Activated naive CD8-positive, alpha-beta T cell treated with anti-CD3 and anti-CD28 coated beads, Interleukin-2, amount 10 ng/mL, durations not matched to agents 7 days and 5 days (primary cell): ENCODE results near the gene DNALI1. TPM values are rescaled to one million over a fixed set of nuclear protein-coding genes. Genes with fewer than 3 reads are reported as not detected.
"Not testable (repeated sequence)": the region's sequence is repeated elsewhere in the genome, so short reads cannot be mapped to it uniquely, and the experiment has no call there.

ENCODE experiments used
- ATAC-seq: fragments of 150-1000 bp; cut with Tn5 transposase; one replicate; pipeline ENCODE4 v1.10.0; 2021; ENCODE audit warnings: low read depth, moderate library complexity
- POLR2A ChIA-PET: fragments of 350-600 bp; sonication (Branson Sonifier 250); formaldehyde crosslinking; loops from one replicate; lab custom pipeline; 2021; ENCODE audit warnings: antibody characterized with exemption; lab: Charles Lee
- DNase-seq: peaks from one replicate; pipeline ENCODE4 v3.0.0; 2021
- H3K27ac Mint-ChIP-seq: one replicate; pipeline ENCODE4 v1.8.0; 2022; ENCODE audit warnings: mild to moderate bottlenecking, mixed read lengths
- H3K27me3 Mint-ChIP-seq: one replicate; pipeline ENCODE4 v1.8.0; 2022; ENCODE audit warnings: mild to moderate bottlenecking, moderate library complexity, mixed read lengths
- H3K36me3 Mint-ChIP-seq: one replicate; pipeline ENCODE4 v1.8.0; 2021; ENCODE audit warnings: mild to moderate bottlenecking, mixed read lengths
- H3K4me1 Mint-ChIP-seq: one replicate; pipeline ENCODE4 v1.8.0; 2021; ENCODE audit warnings: mixed read lengths
- H3K4me3 Mint-ChIP-seq: one replicate; pipeline ENCODE4 v1.8.0; 2022; ENCODE audit warnings: mild to moderate bottlenecking, moderate library complexity, mixed read lengths
- H3K9me3 Mint-ChIP-seq: one replicate; pipeline ENCODE4 v1.8.0; 2021; ENCODE audit warnings: mixed read lengths
- total RNA-seq, 2 experiments: library from RNA; stranded (reverse); gene quantifications; one replicate each; pipeline ENCODE4 v1.2.3, GENCODE V29; 2021

DNALI1 gene
- total RNA-seq, result under 1 TPM in 1 of 2 experiments, not detected in 1; 0.11 TPM

DNA sequence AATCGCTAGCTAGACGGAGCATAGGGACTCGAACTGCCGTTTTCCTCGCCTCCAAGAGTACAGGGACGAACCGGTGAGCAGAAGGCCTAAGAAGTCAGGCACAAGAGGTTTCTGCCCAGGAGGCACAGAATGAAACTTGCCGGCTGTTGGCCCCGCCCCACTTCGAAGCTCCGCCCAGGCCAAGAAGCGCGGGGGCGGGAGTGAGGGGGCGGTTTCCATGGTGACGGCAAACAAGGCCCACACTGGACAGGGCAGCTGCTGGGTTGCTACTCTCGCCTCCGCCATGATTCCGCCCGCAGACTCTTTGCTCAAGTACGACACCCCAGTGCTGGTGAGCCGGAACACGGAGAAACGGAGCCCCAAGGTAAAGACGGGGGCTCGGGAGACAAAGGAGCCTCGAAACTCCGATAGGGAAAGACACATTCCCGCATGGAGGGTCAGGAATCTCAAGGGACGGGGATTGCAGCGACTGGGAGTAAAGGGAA, at the start of gene DNALI1:
Gene DNALI1, plus strand, starts transcription at position 229 of the 485 bp plus-strand sequence. Its CDS starts 55 bp downstream, at position 284.
- POLR2A ChIA-PET, result interaction anchor here (0.6 kb wide), 1 partner anchor 38 kb away, joined by 3 read pairs; no protein-coding TSS in a partner anchor
- H3K27ac Mint-ChIP-seq, result no peak within 1 kb of the TSS
- no peak within 1 kb of the TSS for H3K4me3 Mint-ChIP-seq
- peaks cover 17% of the 10 kb centered on the region for H3K4me1 Mint-ChIP-seq
- H3K36me3 Mint-ChIP-seq, result peaks cover 16% of the 10 kb centered on the region
- no peaks in the 10 kb centered on the region for H3K27me3 Mint-ChIP-seq
- ATAC-seq, result no peak
- peaks cover 1% of the 10 kb centered on the region for H3K9me3 Mint-ChIP-seq
- DNase-seq, result peak; percentile 60

GRCh38 chr1:37509181-37509580, 47.6 kb upstream of the DNALI1 start:
- Mint-ChIP-seq H3K27ac (no peak overlapping the region), H3K4me3 (no peak overlapping the region), H3K27me3 (no peaks in the 10 kb centered on the region), H3K36me3 (peaks cover 35% of the 10 kb centered on the region), H3K9me3 (no peaks in the 10 kb centered on the region), H3K4me1 (peaks cover 28% of the 10 kb centered on the region)
- POLR2A ChIA-PET, result interaction anchor here (0.7 to 1.3 kb wide), 4 partner anchors 10 to 30 kb away, joined by 3 to 5 read pairs (median 4); no protein-coding TSS in a partner anchor
- DNase-seq (no peak), ATAC-seq (peak; percentile 44)

DNA sequence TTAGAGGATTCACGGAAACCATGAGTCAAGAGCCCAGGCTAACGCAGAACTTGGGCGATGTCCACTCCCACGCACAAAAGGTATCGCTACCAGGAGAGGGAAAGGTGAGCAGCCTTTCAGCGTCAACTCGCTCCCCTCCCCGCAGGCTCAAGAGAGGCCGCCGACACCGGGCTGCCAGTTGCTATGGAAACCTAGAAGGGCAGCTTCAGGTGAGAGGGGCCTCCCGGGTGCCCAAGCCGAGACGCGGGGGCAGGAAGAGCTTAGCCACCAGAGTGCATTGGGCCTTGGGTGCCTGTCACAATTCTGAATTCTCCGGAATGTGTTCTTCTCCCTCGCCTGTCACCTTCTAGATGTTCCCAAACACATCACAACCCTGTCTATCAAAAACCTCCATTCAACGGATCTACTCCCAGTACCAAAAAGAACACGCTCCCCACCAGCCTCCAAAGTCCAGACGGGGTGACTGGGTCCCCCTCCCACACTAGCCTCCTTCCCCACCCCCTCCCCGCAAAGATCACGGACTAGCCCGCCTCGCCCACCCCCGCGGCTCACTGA, 42.9 kb upstream of the DNALI1 start:
- POLR2A ChIA-PET, result interaction anchor here (1.1 to 3.1 kb wide), 11 partner anchors 11 to 179 kb away, joined by 3 to 32 read pairs (median 4); partner anchors contain the start of genes CDCA8 and SNIP1
- peaks cover 36% of the 10 kb centered on the region for H3K4me1 Mint-ChIP-seq
- no peaks in the 10 kb centered on the region for H3K27me3 Mint-ChIP-seq
- DNase-seq (peak; percentile 57), ATAC-seq (peak; percentile 7)
- H3K4me3 Mint-ChIP-seq, result peak overlapping the region; percentile 96
- H3K27ac Mint-ChIP-seq, result peak overlapping the region; percentile 83
- H3K36me3 Mint-ChIP-seq, result peaks cover 13% of the 10 kb centered on the region
- H3K9me3 Mint-ChIP-seq, result peaks cover 1% of the 10 kb centered on the region

DNA sequence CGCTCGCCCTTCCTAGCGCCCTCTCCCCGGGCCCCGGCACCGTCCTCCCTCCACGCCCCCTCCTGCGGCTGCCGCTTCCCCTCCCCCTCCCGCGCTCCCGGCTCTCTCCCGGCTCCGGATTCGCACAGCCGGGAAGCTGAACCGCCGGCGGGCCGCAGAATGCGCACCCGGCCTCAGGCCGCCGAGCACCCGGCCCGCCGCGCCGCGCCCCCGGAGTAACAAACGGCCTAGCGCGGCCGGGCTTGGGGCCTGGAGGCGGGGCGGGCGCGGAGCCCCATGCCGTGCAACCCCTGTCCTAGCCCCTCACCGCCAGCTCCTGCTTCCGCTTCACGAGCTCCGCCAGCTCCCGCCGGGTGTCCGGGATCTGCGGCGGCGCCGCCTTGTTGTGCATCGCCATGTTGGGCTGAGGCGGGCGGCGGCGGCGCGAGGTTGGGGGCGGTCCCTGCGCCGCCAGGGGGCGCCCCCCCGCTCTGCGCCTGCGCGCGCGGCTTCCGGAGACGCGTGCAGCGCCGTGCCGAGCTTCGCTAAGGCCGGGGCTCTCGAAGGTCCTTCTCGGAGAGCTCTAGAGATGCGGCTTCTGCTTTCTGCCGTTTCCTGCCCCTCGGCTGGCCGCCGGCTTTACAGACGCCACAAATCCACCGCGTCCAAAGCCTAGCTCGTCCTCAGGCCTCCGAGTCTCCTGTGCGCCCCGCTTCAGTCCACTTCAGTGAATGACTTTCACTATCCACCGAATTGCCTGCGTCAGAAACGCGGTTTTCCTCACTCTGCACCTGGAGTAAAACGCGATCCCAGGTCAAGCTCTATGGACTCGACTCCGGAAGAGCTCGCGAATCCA, 42.2 kb upstream of the DNALI1 start, which contains the start of gene MEAF6:
Gene MEAF6, minus strand, starts transcription at position 417 of the 835 bp plus-strand sequence. Its CDS starts 20 bp downstream, at position 397.
- Mint-ChIP-seq H3K4me1 (peaks cover 37% of the 10 kb centered on the region), H3K4me3 (peak within 1 kb of the TSS; percentile 96), H3K36me3 (peaks cover 9% of the 10 kb centered on the region), H3K9me3 (peaks cover 1% of the 10 kb centered on the region), H3K27me3 (no peaks in the 10 kb centered on the region), H3K27ac (peak within 1 kb of the TSS; percentile 96)
- ATAC-seq (peak; percentile 93), DNase-seq (peak; percentile 93)
- POLR2A ChIA-PET, result interaction anchor here (0.5 to 3.1 kb wide), 19 partner anchors 9 to 1142 kb away, joined by 3 to 32 read pairs (median 4); partner anchors contain the start of genes CDCA8 and SNIP1

DNA sequence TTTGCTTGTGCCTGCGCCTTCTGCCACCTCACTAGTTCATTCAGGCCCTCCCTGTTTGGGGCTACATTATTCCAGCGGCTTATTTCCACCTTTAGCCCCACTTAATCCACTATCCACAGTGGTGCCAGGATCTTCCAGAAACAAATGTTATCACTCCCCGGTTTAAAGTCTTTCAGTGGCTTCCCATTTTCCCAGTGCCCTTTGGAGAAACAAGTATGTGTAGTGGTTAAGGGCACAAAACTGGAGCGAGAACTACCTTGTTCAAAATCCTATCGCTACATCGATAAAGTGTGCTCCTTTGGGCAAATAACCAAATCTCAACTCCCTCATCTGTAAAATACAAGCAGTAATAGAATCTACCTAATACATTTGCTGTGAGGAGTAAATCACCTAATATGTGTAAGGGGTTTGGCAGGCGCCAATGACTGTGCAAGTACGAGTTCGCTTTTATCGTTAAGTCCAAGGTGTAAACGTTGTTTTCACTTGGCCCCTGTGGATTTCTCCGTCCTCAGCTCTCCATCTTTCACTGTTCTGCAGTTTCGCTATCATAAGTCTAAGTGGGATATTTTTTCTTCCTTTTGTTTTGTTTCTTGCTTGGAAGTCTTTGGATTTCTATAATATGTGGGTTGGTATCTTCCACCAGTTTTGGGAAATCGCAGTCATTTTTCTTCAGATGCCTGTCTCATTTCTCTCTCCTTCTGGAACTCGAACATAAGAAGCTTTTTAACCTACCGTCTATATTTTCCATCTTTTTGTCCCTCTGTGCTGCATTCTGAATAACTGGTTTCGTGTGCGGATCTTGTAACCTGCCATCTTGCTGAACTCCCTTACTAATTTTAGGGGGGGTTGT, 41.3 kb upstream of the DNALI1 start:
- Mint-ChIP-seq H3K9me3 (peaks cover 1% of the 10 kb centered on the region), H3K27me3 (no peaks in the 10 kb centered on the region), H3K27ac (peak overlapping the region; percentile 96), H3K36me3 (peaks cover 13% of the 10 kb centered on the region), H3K4me3 (peak overlapping the region; percentile 90), H3K4me1 (peaks cover 38% of the 10 kb centered on the region)
- DNase-seq (no peak), ATAC-seq (peak; percentile 5)
- POLR2A ChIA-PET, result interaction anchor here (0.5 to 3.1 kb wide), 18 partner anchors 9 to 1143 kb away, joined by 3 to 32 read pairs (median 4); partner anchors contain the start of genes CDCA8 and SNIP1

DNA sequence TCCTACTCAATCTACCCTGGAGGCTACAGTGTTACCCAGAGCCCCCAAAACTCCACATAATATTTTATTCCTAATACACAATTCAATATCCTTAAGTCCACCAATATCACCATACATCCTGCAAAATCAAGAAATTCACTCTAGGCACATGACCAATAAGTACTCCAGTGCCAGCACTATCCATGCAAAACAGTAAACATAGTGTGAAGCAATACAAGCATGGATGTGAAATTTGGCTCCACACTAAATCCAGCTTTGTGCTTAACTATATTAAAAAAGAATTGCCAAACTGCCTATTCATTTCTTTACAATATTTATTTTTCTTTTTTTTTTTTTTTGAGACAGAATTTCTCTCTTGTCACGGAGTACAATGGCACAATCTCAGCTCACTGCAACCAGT, 39.2 kb upstream of the DNALI1 start:
- H3K9me3 Mint-ChIP-seq, result peaks cover 3% of the 10 kb centered on the region
- ATAC-seq (no peak), DNase-seq (no peak)
- H3K36me3 Mint-ChIP-seq, result peaks cover 20% of the 10 kb centered on the region
- H3K27me3 Mint-ChIP-seq, result no peaks in the 10 kb centered on the region
- peaks cover 30% of the 10 kb centered on the region for H3K4me1 Mint-ChIP-seq
- POLR2A ChIA-PET, result interaction anchor here (3.4 kb wide), 1 partner anchor 41 kb away, joined by 31 read pairs; the partner anchor contains the start of gene ZC3H12A
- H3K4me3 Mint-ChIP-seq, result no peak overlapping the region
- peak overlapping the region; percentile 3 for H3K27ac Mint-ChIP-seq

DNA sequence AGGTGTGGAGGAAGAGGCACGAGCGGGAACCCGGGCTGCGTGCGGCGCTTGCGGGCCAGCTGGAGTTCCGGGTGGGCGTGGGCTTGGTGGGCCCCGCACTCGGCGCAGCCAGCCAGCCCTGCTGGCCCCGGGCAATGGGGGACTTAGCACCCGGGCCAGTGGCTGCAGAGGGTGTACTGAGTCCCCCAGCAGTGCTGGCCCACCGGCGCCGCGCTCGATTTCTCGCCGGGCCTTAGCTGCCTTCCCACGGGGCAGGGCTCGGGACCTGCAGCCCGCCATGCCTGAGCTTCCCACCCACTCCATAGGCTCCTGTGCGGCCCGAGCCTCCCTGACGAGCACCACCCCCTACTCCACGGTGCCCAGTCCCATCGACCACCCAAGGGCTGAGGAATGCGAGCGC, 38.5 kb upstream of the DNALI1 start:
- not testable (repeated sequence) for ATAC-seq, DNase-seq, H3K4me3 Mint-ChIP-seq, H3K27me3 Mint-ChIP-seq, H3K27ac Mint-ChIP-seq, H3K9me3 Mint-ChIP-seq
- peaks cover 23% of the 10 kb centered on the region for H3K36me3 Mint-ChIP-seq
- POLR2A ChIA-PET, result interaction anchor here (1.1 to 3.4 kb wide), 7 partner anchors 8 to 175 kb away, joined by 3 to 31 read pairs (median 4); partner anchors contain the start of genes SNIP1 and ZC3H12A
- peaks cover 26% of the 10 kb centered on the region for H3K4me1 Mint-ChIP-seq

- Mint-ChIP-seq H3K4me3 (peak overlapping the region; percentile 89), H3K4me1 (peaks cover 22% of the 10 kb centered on the region), H3K9me3 (peaks cover 11% of the 10 kb centered on the region), H3K36me3 (peaks cover 22% of the 10 kb centered on the region), H3K27ac (peak overlapping the region; percentile 96)
- POLR2A ChIA-PET, result interaction anchor here (0.6 to 3.4 kb wide), 12 partner anchors 9 to 318 kb away, joined by 3 to 31 read pairs (median 4); partner anchors contain the start of genes DNALI1, SNIP1 and ZC3H12A
- not testable (repeated sequence) for H3K27me3 Mint-ChIP-seq, ATAC-seq
- peak; percentile 70 for DNase-seq
Observed at GRCh38 chr1:37518929-37519328, 37.8 kb upstream of the DNALI1 start.

DNA sequence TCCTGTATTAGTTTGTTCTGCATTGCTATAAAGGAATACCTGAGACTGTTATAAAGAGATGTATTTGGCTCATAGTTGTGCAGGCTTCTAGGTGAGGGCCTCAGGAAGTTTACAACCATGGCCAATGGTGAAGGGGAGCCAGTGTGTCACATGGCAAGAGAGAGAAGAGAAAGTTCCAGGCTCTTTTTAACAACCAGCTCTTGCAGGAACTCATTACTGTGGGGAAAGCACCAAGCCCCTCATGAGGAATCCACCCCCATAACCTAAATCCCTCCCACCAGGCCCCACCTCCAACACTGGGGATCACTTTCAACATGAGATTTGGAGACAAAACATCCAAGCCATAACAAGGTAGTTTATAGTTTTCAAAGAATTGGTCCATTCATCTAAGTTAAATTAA, 37.1 kb upstream of the DNALI1 start:
- peak overlapping the region; percentile 89 for H3K4me3 Mint-ChIP-seq
- peaks cover 22% of the 10 kb centered on the region for H3K36me3 Mint-ChIP-seq
- H3K4me1 Mint-ChIP-seq, result peaks cover 22% of the 10 kb centered on the region
- no peaks in the 10 kb centered on the region for H3K27me3 Mint-ChIP-seq
- peak overlapping the region; percentile 96 for H3K27ac Mint-ChIP-seq
- H3K9me3 Mint-ChIP-seq, result peaks cover 11% of the 10 kb centered on the region
- POLR2A ChIA-PET, result interaction anchor here (0.6 to 3.4 kb wide), 10 partner anchors 8 to 173 kb away, joined by 3 to 31 read pairs (median 4); partner anchors contain the start of genes SNIP1 and ZC3H12A
- ATAC-seq (peak; percentile 23), DNase-seq (no peak)

- H3K27me3 Mint-ChIP-seq, H3K4me3 Mint-ChIP-seq, H3K36me3 Mint-ChIP-seq, H3K27ac Mint-ChIP-seq, H3K9me3 Mint-ChIP-seq, POLR2A ChIA-PET, ATAC-seq, DNase-seq, H3K4me1 Mint-ChIP-seq: not testable (repeated sequence)
Observed at GRCh38 chr1:37529888-37530287, 26.9 kb upstream of the DNALI1 start.

GRCh38 chr1:37532418-37533156, 24.2 kb upstream of the DNALI1 start:
- POLR2A ChIA-PET, result interaction anchor here (0.9 to 1.1 kb wide), 2 partner anchors 18 to 19 kb away, joined by 4 to 7 read pairs; partner anchors contain the start of gene MEAF6
- peaks cover 18% of the 10 kb centered on the region for H3K36me3 Mint-ChIP-seq
- H3K9me3 Mint-ChIP-seq, DNase-seq, H3K4me1 Mint-ChIP-seq, H3K4me3 Mint-ChIP-seq, ATAC-seq, H3K27me3 Mint-ChIP-seq, H3K27ac Mint-ChIP-seq: not testable (repeated sequence)
